Measurements from ENCODE around the gene SLC44A2. TPM values are rescaled to one million over a fixed set of nuclear protein-coding genes. Genes with fewer than 3 reads are reported as not detected.

SLC44A2 gene
- total RNA-seq, 1 donor from 2014 or later: 129 TPM

GRCh38 chr19:10612499-10613119 lies 12.7 kb upstream of the SLC44A2 start:
- TF ChIP-seq, protein P1, sequence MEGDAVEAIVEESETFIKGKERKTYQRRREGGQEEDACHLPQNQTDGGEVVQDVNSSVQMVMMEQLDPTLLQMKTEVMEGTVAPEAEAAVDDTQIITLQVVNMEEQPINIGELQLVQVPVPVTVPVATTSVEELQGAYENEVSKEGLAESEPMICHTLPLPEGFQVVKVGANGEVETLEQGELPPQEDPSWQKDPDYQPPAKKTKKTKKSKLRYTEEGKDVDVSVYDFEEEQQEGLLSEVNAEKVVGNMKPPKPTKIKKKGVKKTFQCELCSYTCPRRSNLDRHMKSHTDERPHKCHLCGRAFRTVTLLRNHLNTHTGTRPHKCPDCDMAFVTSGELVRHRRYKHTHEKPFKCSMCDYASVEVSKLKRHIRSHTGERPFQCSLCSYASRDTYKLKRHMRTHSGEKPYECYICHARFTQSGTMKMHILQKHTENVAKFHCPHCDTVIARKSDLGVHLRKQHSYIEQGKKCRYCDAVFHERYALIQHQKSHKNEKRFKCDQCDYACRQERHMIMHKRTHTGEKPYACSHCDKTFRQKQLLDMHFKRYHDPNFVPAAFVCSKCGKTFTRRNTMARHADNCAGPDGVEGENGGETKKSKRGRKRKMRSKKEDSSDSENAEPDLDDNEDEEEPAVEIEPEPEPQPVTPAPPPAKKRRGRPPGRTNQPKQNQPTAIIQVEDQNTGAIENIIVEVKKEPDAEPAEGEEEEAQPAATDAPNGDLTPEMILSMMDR (IDR thresholded peaks at IDR 0.05; ENCODE audit: partially characterized antibody, unreplicated experiment): no peak
- Mint-ChIP-seq H3K27ac (ENCODE audit: unreplicated experiment) (no peak overlapping the region), H3K4me1 (ENCODE audit: low read depth, unreplicated experiment) (peaks cover 3% of the 10 kb centered on the region), H3K27me3 (ENCODE audit: unreplicated experiment) (no peaks in the 10 kb centered on the region), H3K9me3 (ENCODE audit: unreplicated experiment) (peaks cover 2% of the 10 kb centered on the region), H3K36me3 (ENCODE audit: unreplicated experiment) (no peaks in the 10 kb centered on the region), H3K4me3 (ENCODE audit: unreplicated experiment) (no peak overlapping the region)
- DNase-seq: no peak

DNA sequence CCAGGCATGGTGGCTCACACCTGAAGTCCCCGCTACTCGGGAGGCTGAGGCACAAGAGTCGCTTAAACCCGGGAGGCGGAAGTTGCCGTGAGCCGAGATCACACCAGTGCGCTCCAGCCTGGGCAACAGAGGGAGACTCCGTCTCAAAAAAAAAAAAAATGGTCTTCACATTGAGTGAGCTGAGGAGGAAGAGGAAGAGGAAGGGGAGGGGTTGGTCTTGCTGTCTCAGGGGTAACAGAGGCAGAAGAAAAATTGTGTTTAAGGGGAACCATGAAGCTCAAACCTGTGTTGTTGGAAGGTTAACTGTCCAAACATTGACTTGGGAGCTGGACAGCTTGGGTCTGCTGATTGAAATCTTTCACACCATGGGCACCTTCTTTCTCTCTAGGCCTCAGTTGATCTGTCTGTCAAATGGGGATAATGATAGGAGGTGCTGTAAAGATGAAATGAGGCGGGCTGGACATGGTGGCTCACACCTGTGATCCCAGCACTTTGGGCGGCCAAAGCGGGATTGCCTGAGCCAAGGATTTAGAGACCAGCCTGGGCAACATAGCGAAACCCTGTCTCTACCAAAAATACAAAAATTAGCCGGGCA lies 9.8 kb upstream of the SLC44A2 start:
- peaks cover 2% of the 10 kb centered on the region for H3K9me3 Mint-ChIP-seq (ENCODE audit: unreplicated experiment)
- H3K27ac Mint-ChIP-seq (ENCODE audit: unreplicated experiment): no peak overlapping the region
- TF ChIP-seq, protein P1 (IDR thresholded peaks at IDR 0.05; ENCODE audit: partially characterized antibody, unreplicated experiment): no peak

DNA sequence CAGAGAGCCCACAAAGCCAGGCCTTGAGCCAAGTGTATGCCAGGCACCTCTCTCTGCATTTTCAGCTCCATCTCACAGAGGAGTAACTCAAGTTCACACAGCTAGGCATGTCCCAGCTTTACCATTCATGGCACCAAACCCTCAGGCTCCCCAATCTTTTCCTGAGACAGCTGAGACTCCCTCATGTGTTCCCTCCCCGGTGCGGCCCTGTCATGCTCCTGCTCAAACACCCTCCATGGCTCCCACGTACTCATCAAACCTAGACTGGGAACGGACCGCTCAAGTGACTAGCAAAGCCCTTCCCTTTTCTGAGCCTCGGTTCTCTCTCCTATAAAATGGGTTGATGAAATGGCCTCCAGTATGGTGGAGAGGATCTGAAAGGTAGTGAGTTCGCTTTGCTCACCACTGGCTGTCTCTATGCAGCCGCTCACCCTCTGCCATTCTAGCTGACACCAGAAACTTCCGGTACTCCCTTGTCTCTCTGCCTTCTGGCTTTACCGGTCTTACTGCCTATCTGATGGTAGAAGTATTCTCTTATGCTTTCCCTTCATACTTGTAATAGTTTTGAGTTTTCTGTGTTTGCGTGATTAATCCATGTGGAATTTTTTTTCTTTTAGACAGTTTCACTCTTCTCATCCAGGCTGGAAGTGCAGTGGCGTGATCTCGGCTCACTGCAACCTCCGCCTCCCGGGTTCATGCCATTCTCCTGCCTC lies 7.8 kb upstream of the SLC44A2 start:
- H3K4me1 Mint-ChIP-seq (ENCODE audit: low read depth, unreplicated experiment): peaks cover 1% of the 10 kb centered on the region
- no peak overlapping the region for H3K4me3 Mint-ChIP-seq (ENCODE audit: unreplicated experiment)
- H3K9me3 Mint-ChIP-seq (ENCODE audit: unreplicated experiment): peaks cover 2% of the 10 kb centered on the region
- no peak overlapping the region for H3K27ac Mint-ChIP-seq (ENCODE audit: unreplicated experiment)
- TF ChIP-seq, protein P1 (IDR thresholded peaks at IDR 0.05; ENCODE audit: partially characterized antibody, unreplicated experiment): no peak
- DNase-seq: no peak
- no peaks in the 10 kb centered on the region for H3K27me3 Mint-ChIP-seq (ENCODE audit: unreplicated experiment)
- H3K36me3 Mint-ChIP-seq (ENCODE audit: unreplicated experiment): no peaks in the 10 kb centered on the region

More for the DNA sequence above, 9.8 kb upstream of the SLC44A2 start:
- Mint-ChIP-seq H3K4me1 (ENCODE audit: low read depth, unreplicated experiment) (peaks cover 3% of the 10 kb centered on the region), H3K4me3 (ENCODE audit: unreplicated experiment) (no peak overlapping the region), H3K27me3 (ENCODE audit: unreplicated experiment) (no peaks in the 10 kb centered on the region), H3K36me3 (ENCODE audit: unreplicated experiment) (no peaks in the 10 kb centered on the region)
- no peak for DNase-seq

DNA sequence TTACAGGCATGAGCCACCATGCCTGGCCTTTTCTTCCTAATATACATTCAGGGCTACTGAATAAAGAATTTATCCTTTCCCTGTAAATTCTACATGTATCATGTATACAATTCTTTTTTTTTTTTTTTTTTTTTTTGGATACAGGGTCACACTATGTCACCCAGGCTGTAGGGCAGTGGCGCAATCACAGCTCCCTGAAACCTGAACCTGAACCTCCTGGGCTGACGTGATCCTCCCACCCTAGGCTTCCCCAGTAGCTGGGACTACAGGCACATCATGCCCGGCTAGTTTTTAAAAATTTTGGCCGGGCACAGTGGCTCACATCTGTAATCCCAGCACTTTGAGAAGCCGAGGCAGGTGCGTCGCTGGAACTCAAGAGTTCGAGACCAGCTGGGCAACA lies 6.5 kb upstream of the SLC44A2 start:
- TF ChIP-seq, protein P1 (IDR thresholded peaks at IDR 0.05; ENCODE audit: partially characterized antibody, unreplicated experiment): no peak
- H3K4me1 Mint-ChIP-seq (ENCODE audit: low read depth, unreplicated experiment): peaks cover 1% of the 10 kb centered on the region
- H3K9me3 Mint-ChIP-seq (ENCODE audit: unreplicated experiment): peaks cover 1% of the 10 kb centered on the region
- no peak overlapping the region for H3K27ac Mint-ChIP-seq (ENCODE audit: unreplicated experiment)
- no peaks in the 10 kb centered on the region for H3K27me3 Mint-ChIP-seq (ENCODE audit: unreplicated experiment)
- H3K4me3 Mint-ChIP-seq (ENCODE audit: unreplicated experiment): no peak overlapping the region
- H3K36me3 Mint-ChIP-seq (ENCODE audit: unreplicated experiment): no peaks in the 10 kb centered on the region
- DNase-seq: no peak

- Mint-ChIP-seq H3K36me3 (ENCODE audit: unreplicated experiment) (no peaks in the 10 kb centered on the region), H3K27me3 (ENCODE audit: unreplicated experiment) (no peaks in the 10 kb centered on the region), H3K27ac (ENCODE audit: unreplicated experiment) (no peak overlapping the region), H3K9me3 (ENCODE audit: unreplicated experiment) (peaks cover 2% of the 10 kb centered on the region), H3K4me1 (ENCODE audit: low read depth, unreplicated experiment) (peaks cover 1% of the 10 kb centered on the region), H3K4me3 (ENCODE audit: unreplicated experiment) (no peak overlapping the region)
- no peak for DNase-seq
- TF ChIP-seq, protein P1 (IDR thresholded peaks at IDR 0.05; ENCODE audit: partially characterized antibody, unreplicated experiment): no peak
Observed at GRCh38 chr19:10620786-10621185, 4.6 kb upstream of the SLC44A2 start.
